Cerebellar nuclear complex (tissue), 1 donor: ENCODE measurements around the gene VCAN.

ENCODE experiments used
- DNase-seq, 2 experiments: peaks; one replicate each; lab custom pipeline; 2025; lab: John Stamatoyannopoulos, UW

VCAN gene

GRCh38 chr5:83467371-83468035 is 4.0 kb upstream of the VCAN start:
- no peak for DNase-seq

GRCh38 chr5:83469075-83469474 is 2.5 kb upstream of the VCAN start:
- DNase-seq: no peak

GRCh38 chr5:83470526-83471404 is 779 bp upstream of the VCAN start:
- DNase-seq: no peak

DNA sequence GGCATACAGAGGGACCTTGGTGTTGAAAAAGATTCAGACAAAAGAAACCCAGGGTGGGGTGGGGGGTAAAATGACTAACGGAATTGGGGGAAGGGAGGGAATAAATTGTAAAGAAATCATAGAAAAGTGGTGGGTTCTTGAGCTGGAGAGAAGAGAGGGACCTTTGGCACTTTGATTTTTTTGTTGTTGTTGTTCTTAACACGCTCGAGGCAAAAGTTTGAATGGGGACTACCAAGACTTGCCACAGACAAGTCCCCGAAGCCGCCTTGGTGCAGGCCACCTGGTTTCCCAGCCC is 616 bp downstream of the VCAN start:
- DNase-seq: no peak

GRCh38 chr5:83472508-83473345 is 1.2 kb downstream of the VCAN start:
- DNase-seq: no peak

- no peak for DNase-seq
Measured at GRCh38 chr5:83473346-83474160, 2.0 kb downstream of the VCAN start.

DNA sequence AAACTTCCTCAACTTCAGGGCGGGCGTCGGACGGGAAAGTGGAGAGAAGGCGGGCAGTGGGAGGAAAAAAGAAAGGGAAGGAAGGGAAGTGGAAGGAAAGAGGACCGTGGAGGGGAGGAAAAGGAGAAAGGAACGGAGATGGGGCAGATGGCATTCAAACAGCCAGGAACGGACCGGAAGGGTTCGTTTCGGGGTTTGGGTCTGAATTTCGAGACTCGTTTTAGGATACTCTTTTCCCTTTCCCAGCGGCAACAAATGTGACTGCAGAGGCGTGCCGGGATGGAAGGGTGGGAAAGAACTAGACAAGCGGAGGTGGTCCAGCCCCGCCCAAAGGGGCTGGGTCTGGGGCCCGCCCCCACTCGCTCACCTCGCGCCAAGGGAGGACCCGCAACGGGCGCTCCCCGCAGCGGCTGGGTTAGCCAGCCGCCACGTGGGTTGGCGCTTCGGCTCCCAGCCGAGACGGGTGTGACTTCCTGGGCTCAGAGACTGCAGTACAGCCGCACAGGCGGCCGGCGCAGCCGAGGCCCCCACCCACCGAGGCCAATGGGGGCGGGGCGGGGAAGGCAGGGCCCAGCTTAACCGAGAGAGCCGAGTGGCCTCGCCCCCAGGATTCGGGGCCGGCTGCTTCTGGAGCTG is 2.7 kb downstream of the VCAN start:
- DNase-seq: no peak

DNA sequence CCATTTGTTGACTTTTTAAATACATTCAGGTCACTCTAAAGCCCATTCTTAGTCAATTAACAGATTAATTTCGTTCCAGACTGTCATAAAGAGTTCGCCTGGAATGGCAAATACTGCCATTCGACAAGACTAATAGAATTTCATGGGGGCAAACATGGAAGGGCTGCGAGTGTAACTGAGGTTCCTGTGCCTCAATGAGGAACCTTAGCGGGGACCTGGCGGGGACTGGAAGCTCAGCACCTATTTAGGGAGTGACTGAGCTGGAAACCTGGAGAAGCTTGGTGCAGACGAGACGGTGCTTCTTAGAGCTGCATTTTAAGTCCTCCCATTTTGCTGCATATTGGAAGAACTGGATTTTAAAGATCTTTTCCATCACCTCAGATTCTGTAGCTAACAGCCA is 3.4 kb downstream of the VCAN start:
- DNase-seq: no peak

DNA sequence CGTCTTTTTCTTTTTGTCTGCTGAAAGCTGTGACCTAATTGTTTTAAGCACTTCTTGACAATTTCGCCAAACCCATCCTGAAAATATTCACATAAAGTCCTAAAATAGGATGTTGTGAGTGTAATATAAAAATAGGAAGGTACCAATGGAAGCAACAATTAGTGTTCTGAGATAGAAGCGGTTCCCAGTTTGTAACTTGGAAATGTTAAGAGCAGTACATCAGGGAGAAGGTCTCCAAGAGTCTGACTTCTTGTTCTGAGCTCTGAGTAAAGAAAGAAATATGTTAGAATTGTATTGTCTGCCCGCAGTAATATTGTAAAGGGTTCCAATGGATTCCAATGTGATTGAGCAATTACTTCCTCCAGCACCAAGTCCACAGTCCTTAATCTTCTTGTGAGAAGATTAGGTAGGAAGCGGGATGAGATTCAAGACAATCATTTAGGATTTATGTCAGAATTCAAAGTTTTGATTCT is 3.9 kb downstream of the VCAN start:
- DNase-seq: no peak

DNA sequence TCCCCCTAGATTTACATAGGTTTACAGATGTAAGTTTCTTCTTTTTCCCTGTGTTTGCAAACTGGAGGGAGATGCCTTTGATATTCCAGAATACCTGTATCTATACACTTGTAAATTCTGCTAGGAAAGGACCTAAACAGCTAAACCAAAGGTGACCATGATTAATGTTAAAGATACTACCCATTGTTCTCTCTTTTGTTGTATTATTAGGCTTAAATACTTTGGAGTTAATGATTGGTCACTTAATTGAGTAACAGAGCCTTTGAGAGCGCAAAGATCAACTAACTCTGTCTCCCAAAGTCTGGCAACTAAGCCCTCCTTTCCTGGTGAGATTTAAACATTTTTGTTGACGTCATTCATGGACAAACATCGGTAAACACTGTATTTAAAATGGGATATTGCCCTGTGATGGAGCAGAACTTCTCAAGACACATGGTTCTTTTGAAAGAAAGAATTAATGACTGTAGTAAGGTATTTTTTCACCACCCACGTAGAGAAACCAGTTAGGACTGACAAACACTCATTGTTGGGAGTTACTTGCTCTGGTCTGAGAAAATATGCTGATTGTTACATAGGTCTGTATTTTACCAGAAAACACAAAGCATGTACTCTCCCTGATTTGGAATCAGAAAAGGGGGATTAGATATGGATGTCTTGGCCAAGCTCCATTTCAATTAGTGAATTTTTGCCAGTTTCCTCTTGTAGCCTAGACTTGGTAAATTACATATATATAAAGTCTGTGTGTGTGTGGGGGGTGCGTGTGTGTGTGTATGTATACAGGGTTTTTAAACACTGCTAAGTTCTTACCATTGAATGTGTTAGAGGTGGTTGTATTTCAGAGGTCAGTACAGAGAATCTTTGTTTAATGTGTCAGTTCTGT is 4.6 kb downstream of the VCAN start:
- no peak for DNase-seq

DNA sequence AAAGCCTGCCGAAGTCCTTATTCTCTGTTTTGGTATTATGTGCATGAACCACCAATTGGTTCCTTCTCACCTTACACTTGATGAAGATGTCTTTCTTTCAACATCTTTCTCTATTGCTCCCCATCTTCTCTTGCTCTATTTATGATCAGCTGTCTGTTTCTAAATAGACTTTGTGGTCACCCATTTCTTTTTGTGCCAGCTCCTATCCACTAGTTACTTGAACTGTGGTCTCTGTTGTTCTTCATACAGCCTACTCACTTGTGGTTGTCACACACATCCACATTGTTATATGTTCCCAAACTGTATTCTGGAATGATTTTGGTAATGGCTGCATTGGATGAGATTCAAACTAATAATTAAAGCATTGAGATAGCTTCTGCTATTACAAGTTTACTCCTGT is 11.4 kb downstream of the VCAN start:
- no peak for DNase-seq

GRCh38 chr5:83484294-83484693 is 12.8 kb downstream of the VCAN start:
- DNase-seq: no peak

- DNase-seq: no peak
Measured at GRCh38 chr5:83485842-83486241, 14.3 kb downstream of the VCAN start.

DNA sequence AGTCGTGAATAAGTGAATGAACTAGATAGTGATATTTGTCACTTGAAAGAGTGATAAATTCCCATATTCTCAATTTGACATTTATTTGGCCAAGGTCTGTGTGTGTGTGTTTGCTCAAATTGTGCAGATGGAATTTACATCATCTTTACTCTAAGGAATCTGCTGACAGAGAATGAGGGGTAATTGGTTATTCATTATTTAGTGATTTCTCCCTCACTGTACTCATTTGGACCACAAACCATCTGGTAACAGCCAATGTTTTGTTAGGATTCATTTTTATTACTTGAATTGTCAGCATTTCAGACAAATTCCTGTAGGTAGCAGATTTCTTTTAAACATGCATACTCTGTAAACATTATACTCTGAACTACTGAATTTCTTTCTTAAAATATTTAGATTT is 15.6 kb downstream of the VCAN start:
- no peak for DNase-seq

DNA sequence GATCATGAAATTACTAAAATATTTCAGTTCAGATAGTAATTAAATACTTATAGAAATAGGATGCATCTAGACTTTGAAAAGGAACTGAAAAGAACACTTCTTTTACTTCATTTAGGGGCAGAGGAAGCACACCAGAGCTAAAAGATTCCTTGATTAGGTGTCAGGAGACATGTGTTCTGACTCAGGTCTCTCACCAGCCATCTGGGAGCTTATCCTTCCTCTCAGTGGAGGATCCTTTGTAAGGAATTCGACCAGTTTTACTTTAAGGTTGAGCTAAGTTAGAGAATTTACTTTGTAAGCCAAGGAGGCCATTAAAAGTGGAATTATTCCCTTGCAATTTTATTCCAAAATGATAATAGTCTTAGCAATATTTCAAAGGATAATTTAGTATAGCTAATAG is 16.7 kb downstream of the VCAN start:
- no peak for DNase-seq

DNA sequence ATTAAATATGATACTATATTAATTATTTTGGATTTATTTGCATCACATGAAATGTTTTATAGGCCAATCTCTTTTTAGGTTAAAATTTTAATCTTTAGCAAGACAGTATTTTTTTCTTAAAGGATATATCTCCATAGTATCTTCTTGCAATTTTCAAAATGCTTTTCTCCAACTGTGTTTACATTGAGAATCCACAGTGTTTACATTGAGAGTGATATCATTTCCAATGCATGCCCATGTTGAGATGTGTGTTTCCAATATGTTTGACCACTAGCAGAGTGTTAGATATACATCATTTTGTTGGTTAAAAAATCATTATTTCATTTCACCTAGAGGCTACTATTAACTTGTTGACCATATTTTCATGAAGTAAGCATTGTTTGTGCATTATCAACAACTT is 17.3 kb downstream of the VCAN start:
- DNase-seq: no peak

GRCh38 chr5:83490203-83490602 is 18.7 kb downstream of the VCAN start:
- DNase-seq: no peak

DNA sequence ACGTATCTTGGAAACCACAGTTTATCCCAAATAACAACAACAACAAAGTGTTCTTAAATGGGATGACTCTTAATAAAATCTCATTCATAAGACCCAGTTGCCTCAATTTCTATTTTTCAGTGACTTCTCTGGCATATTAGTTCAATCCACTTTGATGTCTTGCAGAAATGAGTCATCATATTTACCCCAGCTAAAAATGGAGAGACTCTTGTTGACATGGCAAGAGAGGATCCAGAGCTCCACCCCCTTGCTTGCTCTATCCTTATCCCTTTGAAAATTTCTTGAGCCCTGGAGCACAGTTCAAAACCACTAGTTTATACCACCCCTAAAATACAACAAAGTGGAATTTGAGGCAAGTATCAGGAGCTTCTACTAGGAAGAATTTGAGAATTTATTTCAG is 20.8 kb downstream of the VCAN start:
- DNase-seq: no peak

- DNase-seq: no peak
Measured at GRCh38 chr5:83493644-83494043, 22.1 kb downstream of the VCAN start.

DNA sequence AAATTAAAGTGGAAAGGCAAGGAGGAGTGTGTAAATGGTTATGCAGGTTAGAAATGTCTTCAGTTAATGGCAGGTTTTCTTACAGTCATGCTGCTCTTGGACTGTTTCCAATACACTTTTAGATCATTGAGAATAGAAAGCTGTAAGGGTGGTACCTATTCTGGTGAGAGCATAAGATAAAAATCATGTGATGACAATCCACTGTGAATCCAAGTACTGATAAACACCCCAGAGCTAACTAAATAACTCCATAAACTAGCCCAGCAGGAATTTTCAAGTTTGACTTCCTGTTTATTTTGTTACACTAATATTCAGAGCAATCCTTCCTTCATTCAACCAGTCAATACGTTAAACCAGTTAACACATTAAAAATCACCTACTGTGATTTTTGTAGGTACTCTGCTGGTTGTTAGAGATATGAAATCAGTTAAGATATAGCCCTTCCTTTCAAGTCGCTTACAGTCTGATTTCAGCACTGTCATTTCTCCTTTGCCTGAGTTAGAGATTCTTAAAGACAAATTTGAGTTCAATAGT is 22.6 kb downstream of the VCAN start:
- DNase-seq: no peak
